PC-3 (cell line): Measurements from ENCODE around the gene PRKN. TPM values are rescaled to one million over a fixed set of nuclear protein-coding genes. Genes with fewer than 3 reads are reported as not detected.

Experiments used
- ATAC-seq: fragments of 200-7000 bp; cut with Tn5 transposase; 2 replicates; pipeline ENCODE4 v1.9.1; 2020; ENCODE audit warnings: mild to moderate bottlenecking, moderate library complexity
- BruUV-seq: library from RNA; stranded (reverse); fragments of 400-500 nt; replicated peaks from 2 replicates; lab custom pipeline; 2021; lab: Mats Ljungman, UMichigan
- CTCF ChIA-PET: fragments of 300-600 bp; sonication (Branson Sonifier 250); formaldehyde crosslinking; loops from one replicate; lab custom pipeline; 2022; ENCODE audit warnings: antibody characterized with exemption; lab: Charles Lee
- POLR2A ChIA-PET: fragments of 300-600 bp; sonication (Branson Sonifier 250); formaldehyde crosslinking; loops from one replicate; lab custom pipeline; 2022; ENCODE audit warnings: antibody characterized with exemption; ENCODE audit not compliant: unreplicated experiment; lab: Charles Lee
- DNase-seq: peaks from one replicate; pipeline ENCODE4 v3.0.0-alpha.2; 2015
- H2AFZ ChIP-seq: fragments of 300-600 bp; sonication (generic); 2 replicates; pipeline ENCODE4 v1.6.0; 2016; ENCODE audit warnings: antibody characterized with exemption, low read length
- H3F3A ChIP-seq: fragments of 300-600 bp; sonication (generic); one replicate; pipeline ENCODE4 v1.6.0; 2017; ENCODE audit warnings: antibody characterized with exemption, low read length, control low read depth, mild to moderate bottlenecking; ENCODE audit not compliant: unreplicated experiment
- H3K27ac ChIP-seq: fragments of 300-600 bp; sonication (generic); 2 replicates; pipeline ENCODE4 v1.5.1; 2016; ENCODE audit warnings: mild to moderate bottlenecking, low read length
- H3K27me3 ChIP-seq: fragments of 300-600 bp; sonication (generic); 2 replicates; pipeline ENCODE4 v1.6.1; 2016; ENCODE audit warnings: low read length, mixed read lengths
- H3K36me3 ChIP-seq: fragments of 300-600 bp; sonication (generic); 2 replicates; pipeline ENCODE4 v1.6.1; 2016; ENCODE audit warnings: low read depth, mixed run types, low read length, mixed read lengths
- H3K4me1 ChIP-seq: fragments of 300-600 bp; sonication (generic); 2 replicates; pipeline ENCODE4 v1.5.1; 2016; ENCODE audit warnings: low read length; ENCODE audit not compliant: insufficient read depth
- H3K4me2 ChIP-seq: fragments of 300-600 bp; sonication (generic); 2 replicates; pipeline ENCODE4 v1.6.0; 2016; ENCODE audit warnings: low read length
- H3K4me3 ChIP-seq: fragments of 300-600 bp; sonication (generic); 2 replicates; pipeline ENCODE4 v1.5.1; 2016; ENCODE audit warnings: mild to moderate bottlenecking, low read length, mixed read lengths
- H3K79me2 ChIP-seq: fragments of 300-600 bp; sonication (generic); 2 replicates; pipeline ENCODE4 v1.6.1; 2017; ENCODE audit warnings: low read length, mixed read lengths
- H3K9ac ChIP-seq: fragments of 300-600 bp; sonication (generic); 2 replicates; pipeline ENCODE4 v1.6.0; 2016; ENCODE audit warnings: mild to moderate bottlenecking, low read length
- H3K9me2 ChIP-seq: fragments of 300-600 bp; sonication (generic); replicated peaks from 2 replicates; pipeline ENCODE4 v1.6.1; 2016; ENCODE audit warnings: mixed run types, low read length, mixed read lengths
- H3K9me3 ChIP-seq: fragments of 300-600 bp; sonication (generic); 2 replicates; pipeline ENCODE4 v1.6.1; 2016; ENCODE audit warnings: low read length, mixed read lengths
- H4K20me1 ChIP-seq: fragments of 300-600 bp; sonication (generic); 2 replicates; pipeline ENCODE4 v1.6.1; 2016; ENCODE audit warnings: low read length, mixed read lengths
- CTCF ChIP-seq: fragments of 300-600 bp; sonication (generic); conservative IDR thresholded peaks from 2 replicates; pipeline ENCODE4 v1.5.1; 2017; ENCODE audit warnings: antibody characterized with exemption, low read depth, mild to moderate bottlenecking, low read length
- EZH2 ChIP-seq: fragments of 300-600 bp; sonication (generic); IDR thresholded peaks from one replicate; pipeline ENCODE4 v1.6.1; 2017; ENCODE audit warnings: antibody characterized with exemption, mild to moderate bottlenecking, low read length; ENCODE audit not compliant: unreplicated experiment
- EZH2phosphoT487 ChIP-seq: fragments of 300-600 bp; sonication (generic); IDR thresholded peaks from 2 replicates; pipeline ENCODE4 v1.6.1; 2018; ENCODE audit warnings: mild to moderate bottlenecking, antibody characterized with exemption, low read length, borderline replicate concordance
- intact Hi-C: fragments of 100-400 bp; cut with micrococcal nuclease; formaldehyde crosslinking; loops from 2 replicates; pipeline ENCODE4 v1.9.0; 2023
- total RNA-seq: library from RNA; depleted of rRNA; stranded (reverse); fragments of >200 nt; gene quantifications from 2 replicates; pipeline ENCODE4 v1.2.3, GENCODE V29; 2014

Gene PRKN
- total RNA-seq, 1 experiment from 2014 or later = not detected

GRCh38 chr6:161743509-161744178, 983.9 kb downstream of the PRKN start:
- Histone ChIP-seq H3K9me2 (no peaks in the 10 kb centered on the region), H3K36me3 (no peaks in the 10 kb centered on the region), H2AFZ (no peak overlapping the region), H3K4me2 (no peak overlapping the region), H3K27ac (no peak overlapping the region), H4K20me1 (no peaks in the 10 kb centered on the region), H3K9me3 (no peaks in the 10 kb centered on the region), H3K27me3 (0 out of 2 replicates have a peak, but pooled peaks cover 2% of the 10 kb centered on the region), H3K4me1 (no peaks in the 10 kb centered on the region), H3K79me2 (no peaks in the 10 kb centered on the region), H3F3A (no peaks in the 10 kb centered on the region), H3K9ac (no peak overlapping the region), H3K4me3 (no peak overlapping the region)
- DNase-seq (no peak), ATAC-seq (no peak)
- TF ChIP-seq EZH2phosphoT487 (no peak), EZH2 (no peak), CTCF (no peak)
- no TSS peak for BruUV-seq
- ChIA-PET CTCF (no interaction called here), POLR2A (no interaction called here)
- intact Hi-C loops = no loop called here

GRCh38 chr6:161740486-161740885, 987.1 kb downstream of the PRKN start:
- Histone ChIP-seq H3K36me3 (no peaks in the 10 kb centered on the region), H3K27ac (no peak overlapping the region), H3K9me2 (no peaks in the 10 kb centered on the region), H4K20me1 (no peaks in the 10 kb centered on the region), H3K4me3 (no peak overlapping the region), H3K9ac (no peak overlapping the region), H2AFZ (no peak overlapping the region), H3K79me2 (no peaks in the 10 kb centered on the region), H3K4me2 (no peak overlapping the region), H3K4me1 (no peaks in the 10 kb centered on the region), H3K27me3 (peaks cover 8% of the 10 kb centered on the region), H3K9me3 (no peaks in the 10 kb centered on the region), H3F3A (no peaks in the 10 kb centered on the region)
- ATAC-seq (no peak), DNase-seq (no peak)
- ChIA-PET POLR2A (no interaction called here), CTCF (no interaction called here)
- no TSS peak for BruUV-seq
- intact Hi-C loops = no loop called here
- TF ChIP-seq CTCF = no peak
- no peak for TF ChIP-seq EZH2phosphoT487
- TF ChIP-seq EZH2 = no peak

- no peak overlapping the region for H3K9ac ChIP-seq
- ATAC-seq = no peak
- H4K20me1 ChIP-seq = no peaks in the 10 kb centered on the region
- ChIA-PET POLR2A (no interaction called here), CTCF (no interaction called here)
- no peaks in the 10 kb centered on the region for H3K4me1 ChIP-seq
- no peaks in the 10 kb centered on the region for H3K9me2 ChIP-seq
- no peak overlapping the region for H3K4me3 ChIP-seq
- H3K27me3 ChIP-seq = peaks cover 23% of the 10 kb centered on the region
- intact Hi-C loops = no loop called here
- H3K27ac ChIP-seq = no peak overlapping the region
- H3K9me3 ChIP-seq = no peaks in the 10 kb centered on the region
- no peaks in the 10 kb centered on the region for H3K36me3 ChIP-seq
- no TSS peak for BruUV-seq
- no peaks in the 10 kb centered on the region for H3K79me2 ChIP-seq
- TF ChIP-seq CTCF = no peak
- TF ChIP-seq EZH2 = no peak
- TF ChIP-seq EZH2phosphoT487 = no peak
- H3K4me2 ChIP-seq = no peak overlapping the region
- no peaks in the 10 kb centered on the region for H3F3A ChIP-seq
- no peak for DNase-seq
- H2AFZ ChIP-seq = no peak overlapping the region
These were observed 990.7 kb downstream of the PRKN start for GRCh38 chr6:161736781-161737292.
